ENCODE results near the gene RXRA.

Gene RXRA

DNA sequence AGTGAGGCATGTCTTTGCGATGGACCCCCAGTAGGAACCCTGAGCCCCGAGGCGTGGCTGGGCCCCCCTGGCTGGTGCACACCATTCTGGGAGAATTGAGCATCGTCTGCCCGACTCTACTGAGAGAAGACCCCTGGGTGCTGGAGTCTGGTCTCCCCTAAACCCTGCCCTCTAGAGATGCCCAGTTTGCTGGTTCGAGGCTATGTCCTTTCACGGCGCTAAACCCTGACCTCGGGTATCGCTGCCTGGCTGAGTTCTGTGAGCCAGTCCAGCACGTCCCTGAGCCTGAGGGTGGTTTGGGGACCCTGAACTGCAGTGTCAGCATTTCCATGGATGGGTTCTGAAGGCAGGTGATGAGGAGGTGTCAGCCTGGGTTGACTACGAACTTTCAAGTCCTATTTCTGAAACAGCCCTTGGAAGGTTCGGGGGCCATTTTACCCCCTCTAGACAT is 128.8 kb downstream of the RXRA start:
- DNase-seq (ENCODE audit: low read depth) = no peak

GRCh38 chr9:134455537-134455933 is 129.3 kb downstream of the RXRA start:
- DNase-seq (ENCODE audit: low read depth) = no peak

GRCh38 chr9:134455934-134456755 is 129.9 kb downstream of the RXRA start:
- peak; percentile 97 for DNase-seq (ENCODE audit: low read depth)

DNA sequence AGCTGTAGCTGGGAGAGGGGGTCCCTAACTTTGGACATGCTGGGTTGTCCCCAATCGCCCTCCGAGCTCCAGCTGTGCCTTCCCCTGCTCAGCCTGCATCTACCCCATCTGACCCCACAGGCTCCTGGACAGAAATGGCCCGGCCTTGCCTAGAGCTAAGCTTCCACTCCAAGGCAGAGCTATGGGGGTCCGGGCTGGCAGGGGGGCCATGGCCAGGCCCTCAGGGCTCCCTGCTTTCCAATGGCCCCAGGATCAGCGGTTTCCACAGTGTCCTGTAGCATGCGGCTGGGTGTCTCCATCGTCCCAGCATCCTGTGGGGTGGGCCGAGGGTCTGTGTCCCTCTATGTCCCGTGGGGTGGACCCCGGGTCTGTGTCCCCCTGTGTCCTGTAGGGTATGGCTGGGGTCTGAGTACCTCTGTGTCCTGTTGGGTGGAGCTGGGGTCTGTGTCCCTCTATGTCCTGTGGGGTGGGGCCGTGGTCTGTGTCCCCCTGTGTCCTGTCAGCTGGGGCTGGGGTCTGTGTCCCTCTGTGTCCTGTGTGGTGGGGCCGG is 130.6 kb downstream of the RXRA start:
- no peak for DNase-seq (ENCODE audit: low read depth)

GRCh38 chr9:134457321-134458206 is 131.3 kb downstream of the RXRA start:
- no peak for DNase-seq (ENCODE audit: low read depth)

- DNase-seq (ENCODE audit: low read depth) = no peak
Observed at GRCh38 chr9:134458207-134459108, 132.2 kb downstream of the RXRA start.

DNA sequence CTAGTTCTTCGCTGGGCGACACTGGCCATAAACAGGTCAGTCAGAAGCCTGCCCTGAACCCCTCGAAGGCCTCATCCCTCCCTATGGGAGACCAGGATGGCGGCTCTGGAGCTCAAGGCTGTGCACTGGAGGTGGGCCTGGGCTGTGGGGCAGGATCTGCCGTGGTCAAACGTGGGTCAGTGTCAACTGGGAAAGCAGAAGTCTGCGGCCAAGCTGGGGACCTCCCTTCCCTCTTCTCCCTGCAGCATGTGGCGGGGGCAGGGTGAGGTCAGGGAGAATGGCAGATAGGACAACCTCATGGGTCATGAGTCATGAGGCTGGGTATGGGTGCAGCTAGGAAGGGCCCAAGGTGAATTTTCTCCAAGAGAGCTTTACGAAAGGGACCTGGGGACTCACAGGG is 132.9 kb downstream of the RXRA start:
- no peak for DNase-seq (ENCODE audit: low read depth)

- DNase-seq (ENCODE audit: low read depth) = no peak
Observed at GRCh38 chr9:134459573-134459972, 133.3 kb downstream of the RXRA start.

DNA sequence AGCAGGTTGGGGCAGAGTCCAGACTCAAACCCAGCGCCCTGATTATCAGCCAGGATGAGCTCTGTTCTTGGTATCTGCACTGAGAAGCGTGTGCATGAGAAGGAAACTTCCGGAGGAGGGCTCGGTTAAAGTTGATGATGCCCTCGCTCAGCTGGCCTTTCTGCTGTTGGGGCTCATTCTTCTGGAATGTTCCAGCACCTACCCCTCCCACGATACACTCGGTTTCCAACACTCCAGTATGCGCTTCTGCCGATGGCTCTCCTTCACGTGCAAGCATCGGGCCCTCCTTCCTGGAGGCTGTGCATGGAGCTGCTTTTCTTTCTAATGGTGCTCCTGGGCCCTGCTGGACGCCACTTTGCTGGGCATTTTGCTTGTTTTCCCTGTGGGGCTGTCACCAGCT is 134.0 kb downstream of the RXRA start:
- no peak for DNase-seq (ENCODE audit: low read depth)

DNA sequence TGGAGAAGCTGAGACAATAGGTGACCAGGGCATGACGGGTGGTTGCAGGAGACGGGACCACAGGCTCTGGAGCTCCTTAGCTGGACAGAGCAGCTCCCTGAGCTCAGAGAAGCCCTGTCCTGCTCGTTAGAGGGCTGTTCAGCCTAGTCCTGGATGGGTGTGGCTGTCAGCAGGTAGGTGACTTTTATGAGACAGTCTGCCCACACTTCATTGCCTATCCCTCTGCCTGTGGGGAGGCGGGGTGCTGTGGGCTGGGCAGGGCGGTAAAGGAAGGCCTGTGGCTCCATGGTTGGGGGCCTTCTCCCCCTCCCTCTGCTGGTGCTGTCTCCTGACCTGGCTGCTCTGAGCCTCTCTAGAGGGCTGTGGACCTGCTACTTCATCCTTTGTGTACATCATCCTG is 134.6 kb downstream of the RXRA start:
- DNase-seq (ENCODE audit: low read depth) = no peak

- no peak for DNase-seq (ENCODE audit: low read depth)
Observed at GRCh38 chr9:134461426-134461982, 135.2 kb downstream of the RXRA start.

GRCh38 chr9:134462318-134462717 is 136.1 kb downstream of the RXRA start:
- no peak for DNase-seq (ENCODE audit: low read depth)

- DNase-seq (ENCODE audit: low read depth) = no peak
Observed at GRCh38 chr9:134463280-134463679, 137.0 kb downstream of the RXRA start.

- DNase-seq (ENCODE audit: low read depth) = no peak
Observed at GRCh38 chr9:134466869-134467616, 140.8 kb downstream of the RXRA start.

DNA sequence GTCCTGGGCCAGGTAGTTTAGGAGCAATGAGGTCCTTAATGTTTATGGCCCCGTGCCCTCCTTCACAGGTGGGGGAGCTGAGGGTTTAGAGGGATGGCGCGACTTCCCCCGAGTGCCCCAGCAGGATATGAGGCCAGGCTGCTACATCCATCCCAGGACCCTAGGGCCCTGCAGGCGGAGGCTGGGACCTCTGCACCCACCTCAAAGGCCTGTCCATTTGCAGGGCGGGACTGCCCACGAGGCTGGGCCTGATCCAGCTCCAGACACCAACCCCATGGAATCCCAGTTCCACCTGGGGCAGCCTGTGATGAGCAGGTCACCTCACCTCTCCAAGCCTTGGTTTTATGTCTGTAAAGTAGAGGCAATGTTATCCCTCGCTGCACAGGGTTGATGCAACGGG is 142.1 kb downstream of the RXRA start:
- DNase-seq (ENCODE audit: low read depth) = no peak

DNA sequence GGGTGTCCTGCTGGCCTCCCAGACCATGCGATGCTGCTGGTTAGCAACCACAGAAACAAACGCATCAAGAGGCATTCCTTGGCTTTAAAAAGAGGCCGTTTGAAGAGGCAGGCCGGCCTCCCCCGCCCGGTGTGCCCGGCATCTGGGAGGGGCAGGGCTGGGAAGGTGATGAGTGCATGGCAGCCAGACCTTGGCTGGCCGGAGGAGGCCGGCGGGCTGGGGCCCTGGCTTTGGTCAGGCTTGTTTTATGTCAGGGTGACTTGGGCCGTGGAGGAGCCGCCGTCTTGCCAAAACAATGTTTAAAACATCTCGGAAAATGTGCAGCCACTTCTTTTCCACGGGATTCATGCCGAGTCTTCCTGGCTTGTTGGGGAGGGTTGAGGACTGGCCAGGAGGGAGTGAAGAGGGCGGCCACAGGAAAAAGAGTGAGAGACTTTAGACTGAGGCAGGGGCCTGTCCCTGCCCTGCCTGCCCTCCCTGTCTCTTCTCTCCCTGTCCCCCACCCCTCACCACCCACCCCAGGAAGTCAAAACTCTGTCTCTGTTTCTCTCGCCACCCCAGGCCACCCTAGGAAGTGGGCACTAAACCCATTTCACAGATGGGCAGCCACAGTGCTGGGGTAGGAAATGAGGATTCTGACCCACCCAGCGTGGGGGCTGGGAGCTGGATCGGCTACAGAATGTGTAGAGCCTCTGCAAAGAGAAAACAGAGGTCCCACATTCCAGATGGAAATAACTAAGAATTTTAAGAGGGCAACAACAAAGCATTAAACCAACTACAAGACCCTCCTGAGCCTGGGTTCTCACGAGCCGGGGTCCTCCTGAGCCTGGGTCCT is 143.0 kb downstream of the RXRA start:
- no peak for DNase-seq (ENCODE audit: low read depth)

DNA sequence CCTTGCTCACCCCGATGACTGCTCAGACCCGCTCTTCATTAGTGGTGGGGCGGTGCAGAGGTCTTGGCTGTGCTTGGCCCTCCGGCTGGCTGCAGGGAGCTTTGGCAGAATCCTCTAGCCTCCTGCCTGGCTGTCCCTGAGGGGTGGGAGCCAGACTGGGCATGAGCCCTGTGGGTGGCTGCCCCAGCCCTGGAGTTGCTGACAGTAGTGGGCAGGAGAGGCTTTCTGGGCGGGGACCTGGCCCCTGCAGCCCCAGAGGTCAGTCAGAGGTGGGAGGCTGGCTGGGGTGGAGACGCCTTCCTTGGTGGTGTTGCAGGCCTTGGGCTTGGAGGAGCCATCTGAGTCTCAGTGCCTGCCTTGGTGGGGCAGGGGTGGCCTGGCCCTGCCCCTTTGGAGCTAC is 146.0 kb downstream of the RXRA start:
- DNase-seq (ENCODE audit: low read depth) = no peak

DNA sequence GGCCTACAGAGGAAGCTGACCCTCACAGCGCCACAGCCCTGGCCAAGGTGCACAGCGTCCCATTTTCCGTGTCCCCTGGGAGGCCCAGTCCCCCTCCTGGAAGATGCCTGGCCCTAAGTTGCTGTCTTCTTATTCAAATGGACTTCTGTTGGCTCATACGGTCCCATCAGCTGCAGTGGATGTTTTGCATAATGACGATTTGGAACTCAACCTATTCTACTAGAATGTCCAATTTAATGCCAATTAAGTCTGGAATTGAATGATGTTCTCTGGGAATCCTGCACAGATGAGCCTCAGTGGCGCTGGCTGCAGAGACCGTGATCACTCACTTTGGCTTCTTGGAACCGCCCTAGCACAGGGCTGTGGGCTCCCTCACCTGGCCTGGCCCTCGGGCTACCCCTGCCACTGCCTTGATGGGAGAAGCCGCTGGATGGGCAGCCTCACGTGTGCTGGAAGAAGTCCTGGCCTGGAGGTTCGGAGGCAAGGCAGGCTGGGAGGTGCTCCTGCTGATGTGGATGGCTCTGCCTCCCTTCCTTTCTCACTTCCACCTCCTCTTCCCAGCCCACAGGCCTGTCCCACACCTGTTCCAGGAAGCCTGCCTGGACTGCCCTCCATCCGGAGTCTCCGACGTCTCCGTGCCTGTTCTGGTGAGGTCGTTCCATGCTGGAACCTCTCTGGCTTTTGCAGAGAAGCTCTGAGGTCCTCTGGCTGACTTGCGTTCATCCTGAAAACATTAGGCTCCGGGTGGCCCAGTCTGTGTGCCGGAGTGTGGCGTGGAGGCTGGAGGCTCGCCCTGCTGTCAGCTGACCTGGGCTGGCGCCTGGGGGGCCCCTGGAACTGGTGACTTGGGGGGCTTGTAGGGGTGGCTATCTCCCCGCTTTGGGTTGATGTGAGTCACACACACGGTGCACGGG is 147.1 kb downstream of the RXRA start:
- DNase-seq (ENCODE audit: low read depth) = no peak

- peak; percentile 20 for DNase-seq (ENCODE audit: low read depth)
Observed at GRCh38 chr9:134474055-134474370, 147.8 kb downstream of the RXRA start.

All from GM04503 (cell line).